Pancreas (tissue), 10 donors: ENCODE measurements around the gene BUB3. TPM values are rescaled to one million over a fixed set of nuclear protein-coding genes. Genes with fewer than 3 reads are reported as not detected.
A peak's percentile ranks its signal among the peaks of the same experiment; 100 is the strongest.

Experiments used
- ATAC-seq, 4 donors: fragments of 200-7000 bp; cut with Tn5 transposase; one replicate each; pipeline versions ENCODE4 v1.8.0 to v1.9.1; 2020; ENCODE audit warnings: mild to moderate bottlenecking in 4 of 4, moderate library complexity in 4 of 4
- DNase-seq, 6 donors: peaks; one replicate each; pipeline ENCODE4 v3.0.0-alpha.2; 2020
- FAIRE-seq: peaks from 2 replicates; lab custom pipeline; 2012; peaks lifted over from hg19 to GRCh38; lab: Jason Lieb, UNC
- H3K27ac ChIP-seq, 4 donors: fragments of 200-600 bp; sonication (generic); 1 replicate in 3 of 4; 2 replicates in 1 of 4; pipeline versions ENCODE4 v1.5.0 to v1.8.0; 2020
- H3K27me3 ChIP-seq, 4 donors: fragments of 200-600 bp; one replicate each; pipeline ENCODE4 v1.8.0; 2021
- H3K36me3 ChIP-seq, 3 donors: fragments of 200-600 bp; sonication (generic) in 1 of 3; one replicate each; pipeline versions ENCODE4 v1.5.0 to v1.8.0; 2020 to 2021
- H3K4me1 ChIP-seq, 3 donors: fragments of 200-600 bp; one replicate each; pipeline ENCODE4 v1.8.0; 2021
- H3K4me3 ChIP-seq, 4 donors: fragments of 200-600 bp; sonication (generic) in 2 of 4; one replicate each; pipeline versions ENCODE4 v1.5.0 to v1.8.0; 2020 to 2021
- H3K9me3 ChIP-seq, 4 donors: fragments of 200-600 bp; one replicate each; pipeline ENCODE4 v1.8.0; 2021
- CTCF ChIP-seq, 4 donors: fragments of 200-600 bp; sonication (generic) in 3 of 4; IDR thresholded peaks; one replicate each; pipeline versions ENCODE4 v1.5.0 to v1.8.0; 2021; ENCODE audit warnings: antibody characterized with exemption in 4 of 4
- WGBS, 2 donors: extraction: QIAGEN DNeasy Blood & Tissue Kit; methylation state at CpG; one replicate each; pipeline ENCODE4 v1.1.7; 2013; 5-methylcytosine and 5-hydroxymethylcytosine counted together
- intact Hi-C, 3 donors: fragments of 100-400 bp; cut with DNase I; formaldehyde crosslinking; loops; one replicate each; pipeline versions ENCODE4 v1.11.1 to v1.14.2; 2022
- polyA plus RNA-seq, 2 donors: library from polyadenylated mRNA; stranded (reverse); fragments of 200-250 nt; gene quantifications; one replicate each; pipeline ENCODE4 v1.2.3, GENCODE V29; 2013
- total RNA-seq, 6 donors: library from RNA; stranded (reverse); fragmentation: NEBNext Ultra II Directional in 4 of 6; extraction: Animal tissue kit (Norgen Biotek cat#: 25700) in 4 of 6; gene quantifications; one replicate each; pipeline versions ENCODE4 v1.2.1 to v1.2.4, GENCODE V29; 2021 to 2023
- donor health status: healthy with polysubstance abuse.
- donor health status: DM: no; HTN: no; CAD: no; lungs with moderate emphysema.
- donor health status: DM: no; HTN: no; CAD: no.
- donor health status: control.
- donor health status: control.
- donor health status: Bipolar disorder and iron deficiency.
- donor health status: DM: yes; HTN: yes; CAD: no.
- donor health status: DM: no; HTN: no; CAD: no.
- donor health status: DM: no; HTN: no; CAD: no.
- donor health status: DM: yes; HTN: yes; CAD: no.

The BUB3 gene
- total and polyA plus RNA-seq, 8 donors: 10.0 to 33.8 (median 23.0) TPM

- Histone ChIP-seq H3K27me3 (peaks cover 0 to 71% (median 27%) of the 10 kb centered on the region in 4 donors), H3K4me1 (peaks cover 0 to 22% (median 5%) of the 10 kb centered on the region in 3 donors), H3K9me3 (no peaks in the 10 kb centered on the region), H3K4me3 (peak overlapping the region; percentile 18 to 42 (median 26)), H3K36me3 (no peaks in the 10 kb centered on the region), H3K27ac (no peak overlapping the region)
- DNase-seq (peak in 2 of 6 donors; percentile 55 to 66), FAIRE-seq (no peak), ATAC-seq (no peak)
- no peak for TF ChIP-seq CTCF (IDR thresholded peaks at IDR 0.05)
- WGBS, 2 donors: 2% methylated on average over 72 to 76 of the region's 76 CpGs
- intact Hi-C loops: no loop called here
These were observed 4.5 kb upstream of the BUB3 start for GRCh38 chr10:123149568-123150270.

- peak overlapping the region in 2 of 4 donors; percentile 29 to 42 for H3K4me3 ChIP-seq
- H3K27ac ChIP-seq: no peak overlapping the region
- ATAC-seq: no peak
- H3K27me3 ChIP-seq: peaks cover 0 to 64% (median 23%) of the 10 kb centered on the region in 4 donors
- TF ChIP-seq CTCF (IDR thresholded peaks at IDR 0.05): no peak
- peaks cover 3 to 25% (median 7%) of the 10 kb centered on the region in 3 donors for H3K4me1 ChIP-seq
- H3K9me3 ChIP-seq: no peaks in the 10 kb centered on the region
- no peaks in the 10 kb centered on the region for H3K36me3 ChIP-seq
- FAIRE-seq: no peak
- peak in 1 of 6 donors; percentile 69 for DNase-seq
- intact Hi-C loops: no loop called here
- WGBS, 2 donors: 9 to 11% methylated on average over 34 of the region's 34 CpGs
These were observed 3.8 kb upstream of the BUB3 start for GRCh38 chr10:123150271-123150985.

- H3K4me3 ChIP-seq: peak overlapping the region in 1 of 4 donors; percentile 38
- WGBS, 2 donors: 3 to 4% methylated on average over 56 of the region's 56 CpGs
- H3K27me3 ChIP-seq: peaks cover 0 to 58% (median 20%) of the 10 kb centered on the region in 4 donors
- H3K36me3 ChIP-seq: no peaks in the 10 kb centered on the region
- no peak overlapping the region for H3K27ac ChIP-seq
- H3K4me1 ChIP-seq: peaks cover 3 to 30% (median 9%) of the 10 kb centered on the region in 3 donors
- DNase-seq (no peak), ATAC-seq (no peak), FAIRE-seq (no peak)
- no peak for TF ChIP-seq CTCF (IDR thresholded peaks at IDR 0.05)
- H3K9me3 ChIP-seq: no peaks in the 10 kb centered on the region
- intact Hi-C loops: no loop called here
These were observed 3.0 kb upstream of the BUB3 start for GRCh38 chr10:123150986-123151736.

- no peak for TF ChIP-seq CTCF (IDR thresholded peaks at IDR 0.05)
- WGBS, 2 donors: 21 to 24% methylated on average over 7 of the region's 7 CpGs
These were observed 2.5 kb upstream of the BUB3 start for GRCh38 chr10:123151737-123152135.

More at GRCh38 chr10:123151737-123152135, 2.5 kb upstream of the BUB3 start:
- Histone ChIP-seq H3K9me3 (no peaks in the 10 kb centered on the region), H3K27ac (no peak overlapping the region), H3K4me1 (peaks cover 3 to 30% (median 9%) of the 10 kb centered on the region in 3 donors), H3K36me3 (no peaks in the 10 kb centered on the region), H3K4me3 (peak overlapping the region in 1 of 4 donors; percentile 38), H3K27me3 (peaks cover 0 to 52% (median 17%) of the 10 kb centered on the region in 4 donors)
- FAIRE-seq (no peak), ATAC-seq (no peak), DNase-seq (no peak)
- intact Hi-C loops: no loop called here
